ENCODE data around the gene SKAP1.
A peak's percentile ranks its signal among the peaks of the same experiment; 100 is the strongest.

DNA sequence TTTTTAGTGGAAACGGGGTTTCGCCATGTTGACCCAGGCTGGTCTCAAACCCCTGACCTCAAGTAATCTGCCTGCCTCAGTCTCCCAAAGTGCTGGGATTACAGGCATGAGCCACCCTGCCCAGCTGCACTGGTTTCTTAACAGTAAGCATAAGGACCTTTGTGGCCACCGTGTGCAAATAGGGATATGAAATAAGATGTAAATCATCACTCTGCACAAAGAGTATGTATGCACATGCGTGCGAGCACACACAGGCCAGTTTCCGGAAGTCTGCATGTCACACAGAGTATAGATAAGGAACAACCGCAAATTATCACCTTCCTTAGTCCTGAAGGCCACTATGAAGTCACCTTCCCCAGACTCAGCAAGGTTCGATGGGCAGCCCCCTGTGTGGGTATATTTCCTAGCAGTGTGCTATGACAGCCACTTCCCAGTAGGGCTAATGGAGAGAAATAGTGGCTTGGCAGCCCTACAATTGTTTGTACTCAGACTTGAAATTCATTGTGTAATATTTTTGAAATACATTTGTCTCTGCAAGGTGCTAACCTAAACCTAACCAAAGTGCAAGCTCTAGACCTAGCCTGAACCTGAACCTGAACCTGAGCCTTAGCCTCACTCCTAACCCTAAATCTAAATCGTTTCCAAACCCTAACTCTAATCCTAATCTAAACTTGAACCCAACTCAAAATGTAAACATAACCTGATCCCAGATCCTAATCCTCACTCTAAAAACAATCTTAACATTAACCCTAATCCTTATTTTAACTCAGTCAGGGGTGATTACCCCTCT lies 48.4 kb upstream of the SKAP1 start:
- TF ChIP-seq EP300 (IDR thresholded peaks at IDR 0.05) = no peak
- TF ChIP-seq POLR2A (IDR thresholded peaks at IDR 0.05) = no peak
- TF ChIP-seq CTCF (IDR thresholded peaks at IDR 0.05) = peak in 1 of 4 experiments; percentile 6

Measured in gastroesophageal sphincter (tissue), 3 donors.